ENCODE results near the gene TREH.
"Not testable (repeated sequence)": the region's sequence is repeated elsewhere in the genome, so short reads cannot be mapped to it uniquely, and the experiment has no call there.

The TREH gene

DNA sequence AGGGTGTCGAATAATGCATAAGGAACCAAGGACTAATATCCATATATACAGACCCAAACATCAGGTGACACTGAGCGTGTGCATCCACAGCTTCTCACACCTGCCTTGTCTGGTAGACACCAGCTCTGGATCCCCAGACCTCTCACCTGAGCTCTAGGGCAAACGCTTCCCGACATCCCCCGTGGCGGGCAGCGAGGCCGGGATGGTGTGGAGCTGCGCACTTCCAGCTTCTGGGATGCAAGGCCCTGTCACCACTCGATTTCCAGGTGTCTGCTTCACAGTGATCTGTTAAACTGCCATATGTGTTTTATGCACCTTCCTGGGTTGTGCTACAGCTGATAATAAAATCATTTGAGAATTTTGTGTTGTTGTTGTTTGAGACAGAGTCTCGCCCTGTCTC, 15.3 kb upstream of the TREH start:
- no peak for DNase-seq

DNA sequence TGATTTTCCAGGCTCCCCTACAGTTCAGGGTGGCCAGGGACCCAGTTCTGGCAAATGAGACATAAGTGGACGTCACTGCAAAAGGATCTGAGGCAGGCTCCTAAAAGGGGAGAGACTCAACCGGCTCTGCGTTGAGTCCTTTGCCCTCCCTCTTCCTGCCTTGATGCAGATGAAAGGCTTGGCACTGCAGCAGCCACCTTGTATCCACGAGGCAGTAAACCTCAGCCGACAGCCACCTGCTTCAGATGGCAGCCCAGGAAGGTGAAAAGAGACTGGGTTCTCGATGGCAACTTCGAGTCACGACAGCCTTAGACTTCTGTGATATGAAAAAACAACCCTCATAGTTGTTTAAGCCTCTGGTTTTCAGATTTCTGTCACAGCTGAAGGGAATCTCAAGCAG, 14.7 kb upstream of the TREH start:
- no peak for DNase-seq

GRCh38 chr11:118691926-118692830, 12.7 kb upstream of the TREH start:
- peak; percentile 69 for DNase-seq

DNA sequence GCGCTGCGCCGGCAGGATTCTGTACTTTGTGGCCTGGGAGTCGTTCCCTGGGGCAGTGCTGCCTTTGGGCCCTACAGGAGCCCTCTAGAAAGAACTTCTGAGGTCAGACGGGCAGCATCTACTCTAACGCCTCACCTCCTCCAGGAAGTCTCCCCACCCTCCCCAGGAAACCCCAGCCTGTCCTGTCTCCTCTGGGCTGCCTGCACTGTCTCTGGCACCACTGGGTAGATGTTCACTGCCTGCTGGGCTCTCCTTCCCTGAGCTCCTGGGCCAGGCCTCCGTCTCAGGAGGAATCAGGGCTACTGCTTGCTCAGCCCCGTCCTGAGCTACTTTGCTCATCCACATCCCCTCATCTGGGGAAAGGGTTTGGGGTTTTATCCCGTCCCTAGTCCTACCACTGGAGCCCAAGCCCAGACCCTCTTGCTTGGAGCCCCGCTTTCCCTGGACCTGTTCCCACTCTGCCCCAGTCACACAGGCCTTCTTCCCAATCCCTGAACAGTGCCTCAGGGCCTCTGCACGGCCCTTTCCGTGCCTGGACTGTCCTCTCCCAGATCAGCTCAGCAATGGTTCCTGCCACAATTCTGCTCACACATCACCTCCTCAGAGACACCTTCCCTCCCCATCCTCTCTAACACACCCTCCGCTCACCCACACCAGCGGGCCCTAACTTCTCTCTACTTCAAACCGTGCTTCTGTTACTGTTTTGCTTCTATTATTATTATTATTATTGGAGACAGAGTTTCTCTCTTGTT, 11.3 kb upstream of the TREH start:
- DNase-seq = no peak

DNA sequence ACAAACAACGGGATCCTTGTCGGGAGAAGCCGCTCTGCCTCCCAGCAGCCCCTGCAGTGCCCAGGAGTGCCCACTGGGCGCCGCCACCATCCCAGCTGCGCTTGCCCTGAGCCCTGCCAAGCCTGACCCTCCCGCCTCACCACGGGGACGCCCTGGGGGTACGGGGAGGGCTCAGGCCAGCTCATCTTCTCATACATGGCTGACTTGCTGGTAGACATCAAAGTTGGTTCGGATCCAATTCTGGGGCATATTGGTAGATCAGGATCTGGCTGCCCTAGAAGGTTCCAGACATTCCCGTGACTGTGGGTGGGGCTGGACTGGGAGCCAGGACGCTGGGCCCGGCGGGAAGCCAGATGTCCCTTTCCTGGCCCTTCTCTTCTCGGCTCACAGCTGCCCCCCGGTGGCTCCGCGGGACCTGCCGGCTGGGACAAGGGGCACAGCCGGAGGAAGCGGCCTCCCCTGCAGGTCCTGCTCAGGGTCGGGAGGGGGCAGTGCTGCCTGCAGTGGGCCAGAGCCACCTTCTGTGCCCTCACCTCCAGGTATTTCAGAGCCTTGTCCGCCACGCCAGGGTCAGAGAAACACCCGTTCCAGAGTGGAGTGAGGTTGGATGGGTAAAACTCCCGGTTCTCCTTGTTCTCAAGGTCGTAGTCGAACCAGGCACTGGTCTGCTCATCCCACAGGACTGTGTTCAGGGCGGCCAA, 10.6 kb upstream of the TREH start:
- peak; percentile 88 for DNase-seq

DNA sequence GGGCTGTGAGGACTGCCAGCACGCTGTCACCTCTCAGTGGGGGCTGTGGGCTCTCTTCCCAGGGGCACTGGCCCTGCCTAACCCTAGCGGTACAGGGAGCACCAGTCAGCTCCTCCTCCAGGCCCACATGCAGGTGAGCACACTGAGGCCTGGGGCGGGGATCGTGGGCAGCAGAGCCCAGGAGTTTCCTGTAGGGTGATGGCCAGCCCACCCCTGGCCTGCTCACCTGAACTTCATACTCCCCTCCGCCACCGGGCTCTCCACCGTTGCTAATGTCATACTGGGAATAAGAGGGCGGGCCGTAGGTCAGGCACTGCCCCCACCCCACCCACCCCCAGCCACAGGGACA, 10.0 kb upstream of the TREH start:
- no peak for DNase-seq

DNA sequence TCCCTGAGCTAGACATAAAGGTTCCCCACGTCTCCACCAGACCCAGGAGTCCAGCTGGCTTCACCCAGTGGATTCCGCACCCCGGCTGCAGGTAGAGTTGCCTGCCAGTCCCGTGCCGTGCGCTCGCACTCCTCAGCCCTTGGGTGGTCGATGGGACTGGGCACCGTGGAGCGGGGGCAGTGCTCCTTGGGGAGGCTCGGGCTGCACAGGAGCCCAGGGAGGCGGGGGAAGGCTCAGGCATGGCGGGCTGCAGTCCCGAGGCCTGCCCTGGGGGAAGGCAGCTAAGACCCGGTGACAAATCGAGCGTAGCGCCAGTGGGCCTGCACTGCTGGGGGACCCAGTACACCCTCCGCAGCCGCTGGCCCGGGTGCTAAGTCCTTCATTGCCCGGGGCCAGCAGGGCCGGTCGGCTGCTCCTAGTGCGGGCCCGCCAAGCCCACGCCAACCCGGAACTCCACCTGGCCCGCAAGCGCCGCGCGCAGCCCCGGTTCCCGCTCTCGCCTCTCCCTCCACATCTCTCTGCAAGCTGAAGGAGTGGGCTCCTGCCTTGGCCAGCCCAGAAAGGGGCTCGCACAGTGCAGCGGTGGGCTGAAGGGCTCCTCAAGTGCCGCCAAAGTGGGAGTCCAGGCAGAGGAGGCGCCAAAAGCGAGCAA, 9.5 kb upstream of the TREH start:
- no peak for DNase-seq

GRCh38 chr11:118688339-118688738, 8.9 kb upstream of the TREH start:
- DNase-seq = peak; percentile 57

DNA sequence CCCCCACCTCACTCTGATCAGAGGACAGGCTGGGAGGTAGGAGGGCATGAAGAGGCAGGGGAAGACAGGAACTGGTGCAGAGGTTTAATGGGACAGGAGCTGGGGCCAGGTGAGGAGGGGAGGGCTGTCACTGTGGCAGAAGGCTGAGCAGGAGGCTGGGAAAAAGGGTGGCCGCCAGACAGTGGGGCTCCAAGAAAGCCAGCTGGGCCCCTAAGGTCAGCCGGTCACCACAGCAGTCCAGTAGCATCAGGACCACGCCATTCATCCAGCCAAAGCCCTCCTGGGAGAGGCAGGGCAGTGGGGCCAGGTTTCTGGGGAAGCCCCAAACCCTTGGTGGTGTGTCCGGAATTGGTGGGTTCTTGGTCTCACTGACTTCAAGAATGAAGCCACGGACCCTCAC, 8.5 kb upstream of the TREH start:
- DNase-seq = no peak

GRCh38 chr11:118684187-118684586, 4.7 kb upstream of the TREH start:
- no peak for DNase-seq

DNA sequence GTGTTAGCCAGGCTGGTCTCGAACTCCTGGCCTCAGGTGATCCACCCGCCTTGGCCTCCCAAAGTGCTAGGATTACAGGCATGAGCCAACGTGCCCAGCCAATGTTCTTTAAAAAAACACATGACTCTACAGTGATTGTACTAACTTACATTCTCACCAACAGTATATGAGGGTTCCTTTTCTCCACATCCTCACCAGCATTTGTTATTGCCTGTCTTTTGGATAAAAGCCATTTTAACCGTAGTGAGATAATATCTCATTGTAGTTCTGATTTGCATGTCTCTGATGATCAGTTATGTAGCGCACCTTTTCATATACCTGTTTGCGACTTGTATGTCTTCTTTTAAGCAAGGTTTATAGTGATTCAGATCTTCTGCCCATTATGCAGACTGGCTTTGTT, 3.5 kb upstream of the TREH start:
- DNase-seq = not testable (repeated sequence)

DNA sequence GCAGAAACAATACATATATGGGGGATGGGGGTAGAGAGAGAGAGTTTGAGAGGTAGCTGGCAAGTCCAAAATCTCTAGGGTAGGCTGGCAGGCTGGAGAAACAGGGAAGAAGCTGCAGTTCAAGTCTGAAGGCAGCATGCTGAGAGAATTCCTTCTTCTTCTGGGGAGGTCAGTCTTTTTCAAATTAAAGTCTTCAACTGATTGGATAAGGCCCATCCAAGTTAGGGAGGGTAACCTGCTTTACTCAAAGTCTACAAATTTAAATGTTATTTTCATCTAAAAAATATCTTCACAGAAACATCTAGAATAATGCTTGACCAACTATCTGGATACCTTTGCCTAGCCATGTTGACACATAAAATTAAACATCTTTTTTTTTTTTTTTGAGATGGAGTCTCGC, 2.9 kb upstream of the TREH start:
- no peak for DNase-seq

GRCh38 chr11:118678908-118679307, 542 bp downstream of the TREH start:
- DNase-seq = not testable (repeated sequence)

- no peak for DNase-seq
These were observed 1.5 kb downstream of the TREH start for GRCh38 chr11:118677977-118678376.

DNA sequence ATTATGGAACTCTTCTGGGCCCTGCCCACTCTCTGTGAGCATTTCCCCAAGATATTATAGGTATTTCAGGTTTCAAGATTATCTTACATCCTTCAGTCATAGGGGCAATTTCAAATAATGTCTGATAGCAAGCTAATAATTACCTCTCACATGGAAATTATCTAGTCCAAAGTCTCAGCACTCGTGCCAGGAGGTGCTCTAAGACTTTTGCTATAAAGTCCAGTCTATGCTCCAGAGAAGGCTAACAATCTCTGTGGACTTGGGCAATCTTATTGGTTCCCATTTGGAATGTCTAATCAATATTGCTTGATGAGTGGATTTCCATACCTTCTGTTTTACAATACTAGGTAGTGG, 5.4 kb downstream of the TREH start:
- no peak for DNase-seq

- no peak for DNase-seq
These were observed 5.9 kb downstream of the TREH start for GRCh38 chr11:118673361-118674081.

DNA sequence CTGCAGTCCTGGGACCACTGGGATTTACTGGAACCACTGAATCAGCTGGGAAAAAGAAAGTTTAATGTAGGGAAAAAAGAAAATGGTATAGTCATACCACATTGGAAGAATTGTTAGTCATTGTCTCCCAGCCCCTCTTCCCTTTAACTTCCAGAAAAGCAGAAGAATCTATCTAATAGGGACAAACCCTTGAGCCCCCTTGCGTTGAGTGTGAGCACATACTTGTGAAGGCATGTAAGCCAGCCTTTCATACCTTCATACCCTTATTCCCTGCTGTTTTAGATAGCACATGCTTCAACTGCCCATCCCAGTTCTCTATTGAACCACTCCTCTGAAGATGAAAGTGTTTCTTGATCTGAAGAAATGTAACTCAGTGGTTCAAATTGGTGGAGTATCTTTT, 6.6 kb downstream of the TREH start:
- no peak for DNase-seq

DNA sequence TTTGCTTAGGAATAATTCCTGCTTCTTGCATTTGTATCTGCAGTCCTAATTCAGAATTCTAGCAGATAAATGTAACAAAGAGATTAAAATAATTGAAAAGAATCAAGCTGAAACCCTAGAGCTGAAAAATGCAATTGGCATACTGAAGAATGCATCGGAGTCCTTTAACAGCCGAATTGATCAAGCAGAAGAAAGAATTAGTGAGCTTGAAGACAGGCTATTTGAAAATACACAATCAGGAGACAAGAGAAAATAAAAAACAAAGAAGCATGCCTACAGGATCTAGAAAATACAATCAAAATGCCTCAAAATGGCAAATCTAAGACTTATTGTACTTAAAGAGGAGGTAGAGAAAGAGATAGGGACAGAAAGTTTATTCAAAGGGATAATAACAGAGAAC, 8.2 kb downstream of the TREH start:
- no peak for DNase-seq

DNA sequence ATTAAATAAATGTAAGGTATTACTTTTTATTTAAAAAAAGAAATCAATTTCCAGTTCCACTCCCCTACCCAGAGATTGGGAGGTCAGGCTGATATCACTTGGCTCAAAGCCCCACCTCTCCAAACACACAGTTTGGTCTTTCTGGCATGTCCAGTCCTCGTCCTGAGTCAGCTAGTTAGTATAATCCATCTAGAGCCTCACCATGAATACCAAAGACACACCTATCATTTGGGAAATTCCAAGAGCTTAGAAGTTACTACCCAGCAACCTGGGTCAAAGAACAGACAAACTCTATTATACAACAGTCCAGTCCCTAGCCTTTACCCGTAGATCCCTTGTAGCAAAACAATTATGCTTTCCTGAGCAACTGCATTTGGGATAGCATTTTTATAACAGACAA, 9.4 kb downstream of the TREH start:
- DNase-seq = no peak

DNA sequence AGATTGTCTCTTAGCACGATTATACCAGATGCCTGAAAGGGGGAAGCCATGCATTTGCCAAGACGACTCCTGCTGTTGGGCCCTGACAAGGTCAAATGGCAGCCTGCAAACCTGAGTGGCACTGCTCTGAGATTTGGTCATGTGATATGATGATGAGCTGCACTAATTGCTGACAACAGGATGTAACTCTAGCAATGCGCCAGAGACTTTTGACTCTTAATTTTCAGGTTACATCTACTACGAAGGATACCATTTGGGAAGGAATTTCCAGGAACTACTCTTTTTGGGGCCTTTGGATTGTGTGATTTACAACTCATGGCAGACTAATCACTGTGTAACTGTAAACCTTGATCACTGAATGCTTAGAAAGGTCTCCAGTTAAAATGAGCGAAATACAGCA, 13.1 kb downstream of the TREH start:
- no peak for DNase-seq

- DNase-seq = no peak
These were observed 15.5 kb downstream of the TREH start for GRCh38 chr11:118663902-118664301.

GRCh38 chr11:118663381-118663780, 16.1 kb downstream of the TREH start:
- DNase-seq = no peak

All from CD4-positive, alpha-beta T cell treated with Interleukin-15 for 1 hour (primary cell).